Stromal cell of bone marrow (primary cell): ENCODE results near the gene SGPP1.
"Not testable (repeated sequence)": the region's sequence is repeated elsewhere in the genome, so short reads cannot be mapped to it uniquely, and the experiment has no call there.

Experiments
- DNase-seq: peaks from one replicate; pipeline ENCODE4 v3.0.0-alpha.2; 2012; ENCODE audit warnings: low read depth

The SGPP1 gene

GRCh38 chr14:63725786-63726460 is 1.9 kb downstream of the SGPP1 start:
- DNase-seq = no peak

- no peak for DNase-seq
Observed at GRCh38 chr14:63717702-63718101, 10.2 kb downstream of the SGPP1 start.

GRCh38 chr14:63715360-63715759 is 12.5 kb downstream of the SGPP1 start:
- DNase-seq = no peak

- DNase-seq = peak; percentile 40
Observed at GRCh38 chr14:63713764-63714163, 14.1 kb downstream of the SGPP1 start.

- DNase-seq = no peak
Observed at GRCh38 chr14:63713058-63713457, 14.8 kb downstream of the SGPP1 start.

GRCh38 chr14:63712123-63712522 is 15.7 kb downstream of the SGPP1 start:
- no peak for DNase-seq

GRCh38 chr14:63710497-63710896 is 17.4 kb downstream of the SGPP1 start:
- no peak for DNase-seq

- no peak for DNase-seq
Observed at GRCh38 chr14:63709589-63709988, 18.3 kb downstream of the SGPP1 start.

GRCh38 chr14:63707216-63707615 is 20.6 kb downstream of the SGPP1 start:
- DNase-seq = no peak

GRCh38 chr14:63705561-63706070 is 22.2 kb downstream of the SGPP1 start:
- DNase-seq = no peak

- not testable (repeated sequence) for DNase-seq
Observed at GRCh38 chr14:63702530-63702929, 25.3 kb downstream of the SGPP1 start.

- DNase-seq = no peak
Observed at GRCh38 chr14:63701606-63702299, 26.1 kb downstream of the SGPP1 start.

GRCh38 chr14:63692310-63693020 is 35.4 kb downstream of the SGPP1 start:
- DNase-seq = peak; percentile 21

GRCh38 chr14:63689132-63689531 is 38.7 kb downstream of the SGPP1 start:
- DNase-seq = no peak

- no peak for DNase-seq
Observed at GRCh38 chr14:63686926-63687325, 40.9 kb downstream of the SGPP1 start.

- DNase-seq = no peak
Observed at GRCh38 chr14:63685401-63685800, 42.5 kb downstream of the SGPP1 start.

GRCh38 chr14:63682727-63683593 is 44.9 kb downstream of the SGPP1 start:
- DNase-seq = no peak

- DNase-seq = no peak
Observed at GRCh38 chr14:63678536-63678935, 49.3 kb downstream of the SGPP1 start.

GRCh38 chr14:63677891-63678379 is 49.9 kb downstream of the SGPP1 start:
- no peak for DNase-seq

- no peak for DNase-seq
Observed at GRCh38 chr14:63676615-63677014, 51.2 kb downstream of the SGPP1 start.

GRCh38 chr14:63673886-63674497 is 53.9 kb downstream of the SGPP1 start:
- DNase-seq = no peak
